ENCODE data around the gene ODC1. TPM values are rescaled to one million over a fixed set of nuclear protein-coding genes. Genes with fewer than 3 reads are reported as not detected.
A peak's percentile ranks its signal among the peaks of the same experiment; 100 is the strongest.

Gene ODC1
- total RNA-seq, 1 experiment from 2014 or later = 231 TPM

- H3K36me3 ChIP-seq (ENCODE audit: control insufficient read depth in 1 of 2, insufficient read depth in 2 of 2, low read length in 2 of 2) = peaks cover 2 to 22% of the 10 kb centered on the region in 2 experiments; a peak in 2 of 4 replicates
- ChIA-PET POLR2A (no interaction called here), RAD21 (ENCODE audit: low non-redundant PET in 1 of 2, low total read pairs in 2 of 2, uncharacterized antibody in 2 of 2, unreplicated experiment in 2 of 2) (no interaction called here), CTCF (no interaction called here)
- H3K79me2 ChIP-seq (ENCODE audit: insufficient read depth, low read length) = peaks cover 40% of the 10 kb centered on the region
- no peaks in the 10 kb centered on the region for H3K27me3 ChIP-seq (ENCODE audit: insufficient read depth, low read length)
- H3K4me1 ChIP-seq (ENCODE audit: control insufficient read depth in 1 of 2, insufficient read depth in 2 of 2, low read length in 2 of 2) = peaks cover 53 to 76% of the 10 kb centered on the region in 2 experiments
- DNase-seq (ENCODE audit: low read depth, low spot score) = no peak
- H3K27ac ChIP-seq (ENCODE audit: low read depth, low read length) = no peak overlapping the region
- no peaks in the 10 kb centered on the region for H4K20me1 ChIP-seq (ENCODE audit: insufficient read depth)
- H3K4me3 ChIP-seq (replicated peaks in 1 of 2; ENCODE audit: low read depth in 1 of 2, low read length in 2 of 2) = no peak overlapping the region
- ATAC-seq = no peak
- H3K9ac ChIP-seq (ENCODE audit: low read length) = no peak overlapping the region
- H3K4me2 ChIP-seq (ENCODE audit: low read length) = peak overlapping the region; percentile 59; the same call in 1 of the 2 replicates
- H2AFZ ChIP-seq (ENCODE audit: low read depth, low read length, poor library complexity, severe bottlenecking) = no peak overlapping the region
- no peaks in the 10 kb centered on the region for H3K9me3 ChIP-seq (ENCODE audit: control insufficient read depth in 1 of 2, insufficient read depth in 1 of 2, low read depth in 1 of 2, low read length in 2 of 2)
- BruUV-seq (replicated peaks) = no TSS peak
- intact Hi-C loops (cut with micrococcal nuclease) = no loop called here
- TF ChIP-seq ZNF274 (IDR thresholded peaks at IDR 0.05; ENCODE audit: low read depth, low read length) = no peak
- no peak for TF ChIP-seq EZH2 (IDR thresholded peaks at IDR 0.05)
- TF ChIP-seq TCF7L2 (IDR thresholded peaks at IDR 0.05; ENCODE audit: borderline replicate concordance, extremely low read depth, insufficient read depth, insufficient read length) = no peak
- TF ChIP-seq YY1 (IDR thresholded peaks at IDR 0.05; ENCODE audit: extremely low read depth, insufficient replicate concordance, low read depth, low read length) = no peak
- no peak for TF ChIP-seq EGR1 (IDR thresholded peaks at IDR 0.05; ENCODE audit: low read depth)
- TF ChIP-seq SIN3A (IDR thresholded peaks at IDR 0.05; ENCODE audit: low read depth) = no peak
- TF ChIP-seq POLR2AphosphoS5 (IDR thresholded peaks at IDR 0.05; ENCODE audit: low read depth, low read length) = no peak
- no peak for TF ChIP-seq RAD21 (IDR thresholded peaks at IDR 0.05; ENCODE audit: low read depth)
- H3K9me2 ChIP-seq (ENCODE audit: insufficient read depth) = no peaks in the 10 kb centered on the region
These were observed 45.4 kb downstream of the ODC1 start for GRCh38 chr2:10402653-10403215.

DNA sequence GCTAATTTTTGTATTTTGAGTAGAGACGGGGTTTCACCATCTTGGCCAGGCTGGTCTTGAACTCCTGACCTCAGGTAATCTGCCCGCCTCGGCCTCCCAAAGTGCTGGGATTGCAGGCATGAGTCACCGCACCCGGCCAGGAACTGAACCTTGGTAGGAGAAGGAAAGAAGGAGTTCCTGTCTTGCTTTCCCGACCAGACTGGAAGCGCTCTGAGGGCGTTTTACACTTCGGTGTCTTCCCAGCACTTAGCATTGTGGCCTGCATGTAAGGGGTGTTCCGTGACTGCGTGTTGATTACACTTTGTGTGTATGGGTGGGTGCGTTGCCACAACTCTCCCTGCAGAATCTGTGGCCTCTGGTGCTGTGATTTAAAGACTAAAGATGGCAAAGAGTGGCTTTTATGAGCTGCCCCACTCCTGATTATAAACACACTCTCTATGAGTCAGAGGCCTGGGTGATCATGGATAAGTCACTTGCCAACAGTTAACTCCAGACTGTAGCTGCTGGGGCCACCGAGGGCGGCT, 46.0 kb downstream of the ODC1 start:
- no peaks in the 10 kb centered on the region for H4K20me1 ChIP-seq (ENCODE audit: insufficient read depth)
- ChIA-PET POLR2A (no interaction called here), RAD21 (ENCODE audit: low non-redundant PET in 1 of 2, low total read pairs in 2 of 2, uncharacterized antibody in 2 of 2, unreplicated experiment in 2 of 2) (no interaction called here), CTCF (no interaction called here)
- no peaks in the 10 kb centered on the region for H3K27me3 ChIP-seq (ENCODE audit: insufficient read depth, low read length)
- H3K27ac ChIP-seq (ENCODE audit: low read depth, low read length) = peak overlapping the region; percentile 41
- H2AFZ ChIP-seq (ENCODE audit: low read depth, low read length, poor library complexity, severe bottlenecking) = no peak overlapping the region
- peak overlapping the region; percentile 59 for H3K4me2 ChIP-seq (ENCODE audit: low read length)
- no peak overlapping the region for H3K9ac ChIP-seq (ENCODE audit: low read length)
- TF ChIP-seq, protein P1, sequence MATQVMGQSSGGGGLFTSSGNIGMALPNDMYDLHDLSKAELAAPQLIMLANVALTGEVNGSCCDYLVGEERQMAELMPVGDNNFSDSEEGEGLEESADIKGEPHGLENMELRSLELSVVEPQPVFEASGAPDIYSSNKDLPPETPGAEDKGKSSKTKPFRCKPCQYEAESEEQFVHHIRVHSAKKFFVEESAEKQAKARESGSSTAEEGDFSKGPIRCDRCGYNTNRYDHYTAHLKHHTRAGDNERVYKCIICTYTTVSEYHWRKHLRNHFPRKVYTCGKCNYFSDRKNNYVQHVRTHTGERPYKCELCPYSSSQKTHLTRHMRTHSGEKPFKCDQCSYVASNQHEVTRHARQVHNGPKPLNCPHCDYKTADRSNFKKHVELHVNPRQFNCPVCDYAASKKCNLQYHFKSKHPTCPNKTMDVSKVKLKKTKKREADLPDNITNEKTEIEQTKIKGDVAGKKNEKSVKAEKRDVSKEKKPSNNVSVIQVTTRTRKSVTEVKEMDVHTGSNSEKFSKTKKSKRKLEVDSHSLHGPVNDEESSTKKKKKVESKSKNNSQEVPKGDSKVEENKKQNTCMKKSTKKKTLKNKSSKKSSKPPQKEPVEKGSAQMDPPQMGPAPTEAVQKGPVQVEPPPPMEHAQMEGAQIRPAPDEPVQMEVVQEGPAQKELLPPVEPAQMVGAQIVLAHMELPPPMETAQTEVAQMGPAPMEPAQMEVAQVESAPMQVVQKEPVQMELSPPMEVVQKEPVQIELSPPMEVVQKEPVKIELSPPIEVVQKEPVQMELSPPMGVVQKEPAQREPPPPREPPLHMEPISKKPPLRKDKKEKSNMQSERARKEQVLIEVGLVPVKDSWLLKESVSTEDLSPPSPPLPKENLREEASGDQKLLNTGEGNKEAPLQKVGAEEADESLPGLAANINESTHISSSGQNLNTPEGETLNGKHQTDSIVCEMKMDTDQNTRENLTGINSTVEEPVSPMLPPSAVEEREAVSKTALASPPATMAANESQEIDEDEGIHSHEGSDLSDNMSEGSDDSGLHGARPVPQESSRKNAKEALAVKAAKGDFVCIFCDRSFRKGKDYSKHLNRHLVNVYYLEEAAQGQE (IDR thresholded peaks at IDR 0.05; ENCODE audit: low read depth) = no peak
- TF ChIP-seq EZH2phosphoT487 (IDR thresholded peaks at IDR 0.05; ENCODE audit: borderline replicate concordance) = no peak
- no peak for TF ChIP-seq YY1 (IDR thresholded peaks at IDR 0.05; ENCODE audit: extremely low read depth, insufficient replicate concordance, low read depth, low read length)
- no peak for TF ChIP-seq SP1 (IDR thresholded peaks at IDR 0.05; ENCODE audit: low read depth)
- ATAC-seq (peak; percentile 50), DNase-seq (ENCODE audit: low read depth, low spot score) (no peak)
- H3K4me3 ChIP-seq (replicated peaks in 1 of 2; ENCODE audit: low read depth in 1 of 2, low read length in 2 of 2) = no peak overlapping the region
- intact Hi-C loops (cut with micrococcal nuclease) = no loop called here
- H3K9me2 ChIP-seq (ENCODE audit: insufficient read depth) = no peaks in the 10 kb centered on the region
- H3K4me1 ChIP-seq (ENCODE audit: control insufficient read depth in 1 of 2, insufficient read depth in 2 of 2, low read length in 2 of 2) = peaks cover 46 to 70% of the 10 kb centered on the region in 2 experiments
- peaks cover 39% of the 10 kb centered on the region for H3K79me2 ChIP-seq (ENCODE audit: insufficient read depth, low read length)
- peaks cover 2 to 23% of the 10 kb centered on the region in 2 experiments; a peak in 2 of 4 replicates for H3K36me3 ChIP-seq (ENCODE audit: control insufficient read depth in 1 of 2, insufficient read depth in 2 of 2, low read length in 2 of 2)
- H3K9me3 ChIP-seq (ENCODE audit: control insufficient read depth in 1 of 2, insufficient read depth in 1 of 2, low read depth in 1 of 2, low read length in 2 of 2) = no peaks in the 10 kb centered on the region
- BruUV-seq (replicated peaks) = no TSS peak
